Measurements from ENCODE around the gene TMEM100. TPM values are rescaled to one million over a fixed set of nuclear protein-coding genes. Genes with fewer than 3 reads are reported as not detected.

The TMEM100 gene
- total and polyA plus RNA-seq, 2 donors (not counting 3 experiments of a cell fraction or from before 2014, with no cell fraction given), result not detected

GRCh38 chr17:55717898-55718735, 4.5 kb downstream of the TMEM100 start:
- dilution Hi-C loops (cut with MboI; ENCODE audit: extremely low pct_ligation_motif_present, low sequenced_read_pairs), result no loop called here
- Histone ChIP-seq H3K4me1 (ENCODE audit: control insufficient read depth, extremely low read depth, insufficient read depth, low read length) (peaks cover 2% of the 10 kb centered on the region), H3K79me2 (ENCODE audit: control insufficient read depth, insufficient read depth, low read length) (no peaks in the 10 kb centered on the region), H3K4me2 (ENCODE audit: insufficient read depth, low read length) (no peak overlapping the region), H4K20me1 (replicated peaks; ENCODE audit: control insufficient read depth, extremely low read depth, insufficient read depth, low read length) (no peaks in the 10 kb centered on the region), H3K9ac (replicated peaks; ENCODE audit: extremely low read depth, insufficient read depth, low read length) (no peak overlapping the region), H3K4me3 (replicated peaks in 1 of 3; ENCODE audit: insufficient read depth in 1 of 3, low read depth in 1 of 3, low read length in 3 of 3) (no peak overlapping the region), H2AFZ (ENCODE audit: low read depth, low read length) (no peak overlapping the region), H3K27ac (ENCODE audit: insufficient read depth, low read depth, low read length) (no peak overlapping the region), H3K36me3 (ENCODE audit: control insufficient read depth in 2 of 2, extremely low read depth in 1 of 2, insufficient read depth in 2 of 2, low read length in 2 of 2) (no peaks in the 10 kb centered on the region), H3K27me3 (ENCODE audit: control insufficient read depth in 2 of 2, insufficient read depth in 2 of 2, low read length in 2 of 2) (peaks cover 0 to 4% of the 10 kb centered on the region in 2 experiments), H3K9me3 (replicated peaks; ENCODE audit: control insufficient read depth, insufficient read depth, low read length) (no peaks in the 10 kb centered on the region), H3K9me1 (replicated peaks; ENCODE audit: control insufficient read depth, extremely low read depth, insufficient read depth, low read length) (no peaks in the 10 kb centered on the region)
- BruUV-seq (replicated peaks), result no TSS peak
- CTCF ChIA-PET, result interaction anchor here (0.6 to 6.3 kb wide), 39 partner anchors 8 to 997 kb away, joined by 3 to 42 read pairs (median 4); partner anchors contain the start of gene PCTP
- TF ChIP-seq CTCF (IDR thresholded peaks at IDR 0.05; ENCODE audit: extremely low read depth in 1 of 2, insufficient read depth in 1 of 2, low read depth in 1 of 2, low read length in 2 of 2) (peak; percentile 60 to 66), JUN (IDR thresholded peaks at IDR 0.05; ENCODE audit: borderline replicate concordance, insufficient read depth, insufficient read length, low read depth) (no peak)
- intact Hi-C loops (cut with micrococcal nuclease), result loop anchor here (1.0 kb wide), 3 partner anchors 52 to 192 kb away; no protein-coding TSS in a partner anchor
- peak; percentile 84 for FAIRE-seq
- peak; percentile 72 for DNase-seq (ENCODE audit: low read depth, low spot score)
- POLR2A ChIA-PET, result no interaction called here

- Histone ChIP-seq H3K27ac (ENCODE audit: insufficient read depth, low read depth, low read length) (no peak overlapping the region), H3K9ac (replicated peaks; ENCODE audit: extremely low read depth, insufficient read depth, low read length) (no peak overlapping the region), H3K4me3 (replicated peaks in 1 of 3; ENCODE audit: insufficient read depth in 1 of 3, low read depth in 1 of 3, low read length in 3 of 3) (no peak overlapping the region), H4K20me1 (replicated peaks; ENCODE audit: control insufficient read depth, extremely low read depth, insufficient read depth, low read length) (no peaks in the 10 kb centered on the region), H3K4me1 (ENCODE audit: control insufficient read depth, extremely low read depth, insufficient read depth, low read length) (no peaks in the 10 kb centered on the region), H3K9me3 (replicated peaks; ENCODE audit: control insufficient read depth, insufficient read depth, low read length) (no peaks in the 10 kb centered on the region), H2AFZ (ENCODE audit: low read depth, low read length) (no peak overlapping the region), H3K9me1 (replicated peaks; ENCODE audit: control insufficient read depth, extremely low read depth, insufficient read depth, low read length) (no peaks in the 10 kb centered on the region), H3K79me2 (ENCODE audit: control insufficient read depth, insufficient read depth, low read length) (no peaks in the 10 kb centered on the region), H3K27me3 (ENCODE audit: control insufficient read depth in 2 of 2, insufficient read depth in 2 of 2, low read length in 2 of 2) (peaks cover 0 to 4% of the 10 kb centered on the region in 2 experiments), H3K4me2 (ENCODE audit: insufficient read depth, low read length) (no peak overlapping the region), H3K36me3 (ENCODE audit: control insufficient read depth in 2 of 2, extremely low read depth in 1 of 2, insufficient read depth in 2 of 2, low read length in 2 of 2) (no peaks in the 10 kb centered on the region)
- CTCF ChIA-PET, result interaction anchor here (0.7 to 6.3 kb wide), 34 partner anchors 9 to 998 kb away, joined by 3 to 42 read pairs (median 4); partner anchors contain the start of gene PCTP
- DNase-seq (ENCODE audit: low read depth, low spot score), result no peak
- POLR2A ChIA-PET, result no interaction called here
- FAIRE-seq, result no peak
- intact Hi-C loops (cut with micrococcal nuclease), result no loop called here
- no TSS peak for BruUV-seq (replicated peaks)
- dilution Hi-C loops (cut with MboI; ENCODE audit: extremely low pct_ligation_motif_present, low sequenced_read_pairs), result no loop called here
- TF ChIP-seq EZH2 (IDR thresholded peaks at IDR 0.05; ENCODE audit: borderline replicate concordance, low read depth, low read length, severe bottlenecking) (no peak), JUN (IDR thresholded peaks at IDR 0.05; ENCODE audit: borderline replicate concordance, insufficient read depth, insufficient read length, low read depth) (no peak), POLR2AphosphoS5 (IDR thresholded peaks at IDR 0.05; ENCODE audit: insufficient read depth, low read depth, low read length) (no peak), MYC (IDR thresholded peaks at IDR 0.05; ENCODE audit: low read depth, low read length) (no peak), POLR2A (IDR thresholded peaks at IDR 0.05; ENCODE audit: low read depth, low read length) (no peak), FOS (IDR thresholded peaks at IDR 0.05; ENCODE audit: borderline replicate concordance, insufficient read depth, low read length) (no peak), CTCF (IDR thresholded peaks at IDR 0.05; ENCODE audit: extremely low read depth in 1 of 2, insufficient read depth in 1 of 2, low read depth in 1 of 2, low read length in 2 of 2) (no peak), GATA2 (IDR thresholded peaks at IDR 0.05; ENCODE audit: insufficient read depth, insufficient read length, low read depth, low read length) (no peak), MAX (IDR thresholded peaks at IDR 0.05; ENCODE audit: insufficient read depth, insufficient read length) (no peak)
These were observed 5.2 kb downstream of the TMEM100 start for GRCh38 chr17:55717432-55717831.

Data from endothelial cell of umbilical vein (primary cell).